ENCODE data around the gene SETD4.

- TF ChIP-seq CTCF (IDR thresholded peaks at IDR 0.05; ENCODE audit: extremely low read depth in 1 of 2, insufficient read depth in 1 of 2, low read depth in 1 of 2, low read length in 2 of 2) (no peak), EZH2 (IDR thresholded peaks at IDR 0.05; ENCODE audit: borderline replicate concordance, low read depth, low read length, severe bottlenecking) (no peak), POLR2A (IDR thresholded peaks at IDR 0.05; ENCODE audit: low read depth, low read length) (no peak), MYC (IDR thresholded peaks at IDR 0.05; ENCODE audit: low read depth, low read length) (no peak), POLR2AphosphoS5 (IDR thresholded peaks at IDR 0.05; ENCODE audit: insufficient read depth, low read depth, low read length) (no peak), GATA2 (IDR thresholded peaks at IDR 0.05; ENCODE audit: insufficient read depth, insufficient read length, low read depth, low read length) (no peak), JUN (IDR thresholded peaks at IDR 0.05; ENCODE audit: borderline replicate concordance, insufficient read depth, insufficient read length, low read depth) (no peak)
- TF ChIP-seq, protein P1, sequence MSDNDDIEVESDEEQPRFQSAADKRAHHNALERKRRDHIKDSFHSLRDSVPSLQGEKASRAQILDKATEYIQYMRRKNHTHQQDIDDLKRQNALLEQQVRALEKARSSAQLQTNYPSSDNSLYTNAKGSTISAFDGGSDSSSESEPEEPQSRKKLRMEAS (IDR thresholded peaks at IDR 0.05; ENCODE audit: insufficient read depth, insufficient read length) = no peak
Observed at GRCh38 chr21:36077758-36078157, 17.4 kb upstream of the SETD4 start.

Data from endothelial cell of umbilical vein (primary cell).